Mesenchymal stem cell (in vitro differentiated cells and primary cell): ENCODE data around the gene COL13A1.

Source experiments
- DNase-seq: peaks from one replicate; pipeline ENCODE4 v3.0.0-alpha.2; 2013
- H2AFZ ChIP-seq: one replicate; pipeline ENCODE4 v1.6.1; 2013; ENCODE audit warnings: low read depth, mild to moderate bottlenecking, control low read depth, inconsistent platforms, low read length, moderate library complexity
- H2AK5ac ChIP-seq: 2 replicates; pipeline ENCODE4 v1.6.1; 2013; ENCODE audit warnings: low read length, moderate library complexity, mild to moderate bottlenecking, inconsistent platforms; ENCODE audit not compliant: severe bottlenecking
- H2BK120ac ChIP-seq: one replicate; pipeline ENCODE4 v1.6.1; 2013; ENCODE audit warnings: low read depth, mild to moderate bottlenecking, inconsistent platforms, low read length, moderate library complexity
- H2BK12ac ChIP-seq, 2 experiments: one replicate each; pipeline ENCODE4 v1.6.1; 2013; ENCODE audit warnings: inconsistent platforms in 2 of 2, low read length in 2 of 2, mild to moderate bottlenecking in 2 of 2, moderate library complexity in 2 of 2, control low read depth in 1 of 2
- H2BK15ac ChIP-seq: one replicate; pipeline ENCODE4 v1.6.1; 2013; ENCODE audit warnings: mild to moderate bottlenecking, low read depth, inconsistent platforms; ENCODE audit not compliant: poor library complexity, severe bottlenecking
- H2BK5ac ChIP-seq: 2 replicates; pipeline ENCODE4 v1.6.1; 2013; ENCODE audit warnings: low read depth, mild to moderate bottlenecking, low read length, control low read depth, inconsistent platforms; ENCODE audit not compliant: poor library complexity, severe bottlenecking
- H3K14ac ChIP-seq, 2 experiments: one replicate each; pipeline ENCODE4 v1.6.1; 2013; ENCODE audit warnings: inconsistent platforms in 2 of 2, low read length in 2 of 2, control low read depth in 1 of 2, mild to moderate bottlenecking in 1 of 2, moderate library complexity in 1 of 2
- H3K18ac ChIP-seq, 2 experiments: one replicate each; pipeline ENCODE4 v1.6.1; 2013; ENCODE audit warnings: inconsistent platforms in 2 of 2, low read length in 2 of 2, control low read depth in 1 of 2, low read depth in 1 of 2, mild to moderate bottlenecking in 1 of 2
- H3K23ac ChIP-seq, 2 experiments: one replicate each; pipeline ENCODE4 v1.6.1; 2013; ENCODE audit warnings: inconsistent platforms in 2 of 2, low read length in 2 of 2, mild to moderate bottlenecking in 2 of 2, moderate library complexity in 2 of 2, control low read depth in 1 of 2
- H3K27ac ChIP-seq: 2 replicates; pipeline ENCODE4 v1.5.1; 2013; ENCODE audit warnings: mild to moderate bottlenecking, moderate library complexity, low read length, control low read depth, inconsistent platforms; ENCODE audit not compliant: poor library complexity, severe bottlenecking
- H3K27me3 ChIP-seq, 2 experiments: 2 replicates each; pipeline versions ENCODE4 v1.6.1 to v1.7.0; 2013; ENCODE audit warnings: low read length in 2 of 2, mild to moderate bottlenecking in 2 of 2, moderate library complexity in 2 of 2, control low read depth in 1 of 2, inconsistent platforms in 1 of 2; ENCODE audit not compliant: control insufficient read depth in 1 of 2, insufficient read depth in 1 of 2
- H3K36me3 ChIP-seq, 2 experiments: 2 replicates each; pipeline versions ENCODE4 v1.6.1 to v1.7.0; 2013; ENCODE audit warnings: low read length in 2 of 2, control low read depth in 1 of 2, inconsistent platforms in 1 of 2, low read depth in 1 of 2, mild to moderate bottlenecking in 1 of 2; ENCODE audit not compliant: insufficient read depth in 2 of 2, control insufficient read depth in 1 of 2
- H3K4ac ChIP-seq, 2 experiments: one replicate each; pipeline ENCODE4 v1.6.1; 2013; ENCODE audit warnings: inconsistent platforms in 2 of 2, low read length in 2 of 2, mild to moderate bottlenecking in 2 of 2, moderate library complexity in 2 of 2, control low read depth in 1 of 2, low read depth in 1 of 2
- H3K4me1 ChIP-seq: 2 replicates; pipeline ENCODE4 v1.6.1; 2013; ENCODE audit warnings: low read depth, low read length, control low read depth; ENCODE audit not compliant: control insufficient read depth, insufficient read depth
- H3K4me2 ChIP-seq: 2 replicates; pipeline ENCODE4 v1.6.1; 2013; ENCODE audit warnings: low read length, mild to moderate bottlenecking, inconsistent platforms; ENCODE audit not compliant: poor library complexity, severe bottlenecking
- H3K4me3 ChIP-seq, 2 experiments: 2 replicates each; pipeline versions ENCODE4 v1.5.1 to v1.7.0; 2013; ENCODE audit warnings: low read length in 2 of 2, mild to moderate bottlenecking in 2 of 2, control low read depth in 1 of 2, low read depth in 1 of 2; ENCODE audit not compliant: insufficient read depth in 1 of 2
- H3K79me1 ChIP-seq: replicated peaks from 2 replicates; pipeline ENCODE4 v1.6.1; 2013; ENCODE audit warnings: mild to moderate bottlenecking, control low read depth, low read length, inconsistent platforms; ENCODE audit not compliant: poor library complexity, severe bottlenecking
- H3K9ac ChIP-seq: 2 replicates; pipeline ENCODE4 v1.7.0; 2013; ENCODE audit warnings: mild to moderate bottlenecking, low read length, moderate library complexity
- H3K9me3 ChIP-seq: 2 replicates; pipeline ENCODE4 v1.7.0; 2013; ENCODE audit warnings: mild to moderate bottlenecking, low read length; ENCODE audit not compliant: control insufficient read depth
- H4K8ac ChIP-seq: one replicate; pipeline ENCODE4 v1.6.1; 2013; ENCODE audit warnings: inconsistent platforms, mild to moderate bottlenecking, low read length, moderate library complexity
- H4K91ac ChIP-seq: one replicate; pipeline ENCODE4 v1.6.1; 2013; ENCODE audit warnings: mild to moderate bottlenecking, low read length, inconsistent platforms
- WGBS: methylation state at CpG from one replicate; pipeline ENCODE4 v1.1.7; 2013; ENCODE audit warnings: mixed read lengths; 5-methylcytosine and 5-hydroxymethylcytosine counted together

COL13A1 gene

GRCh38 chr10:69944761-69945160 lies 143.1 kb downstream of the COL13A1 start:
- H3K18ac ChIP-seq, result no peak overlapping the region
- no peak overlapping the region for H2AK5ac ChIP-seq
- H2BK12ac ChIP-seq, result no peak overlapping the region
- peaks cover 65 to 69% of the 10 kb centered on the region in 2 experiments for H3K36me3 ChIP-seq
- H3K9me3 ChIP-seq, result no peaks in the 10 kb centered on the region
- 66% methylated on average over 9 of the region's 10 CpGs for WGBS
- H3K4ac ChIP-seq, result no peak overlapping the region
- H3K27ac ChIP-seq, result no peak overlapping the region
- no peak overlapping the region for H4K91ac ChIP-seq
- no peak for DNase-seq
- no peak overlapping the region for H3K4me2 ChIP-seq
- H3K23ac ChIP-seq, result no peak overlapping the region
- H3K9ac ChIP-seq, result no peak overlapping the region
- H3K27me3 ChIP-seq, result no peaks in the 10 kb centered on the region
- H2BK120ac ChIP-seq, result no peak overlapping the region
- H3K4me3 ChIP-seq, result no peak overlapping the region
- H3K14ac ChIP-seq, result no peak overlapping the region
- no peaks in the 10 kb centered on the region for H3K79me1 ChIP-seq
- H2AFZ ChIP-seq, result no peak overlapping the region
- no peak overlapping the region for H4K8ac ChIP-seq
- no peak overlapping the region for H2BK15ac ChIP-seq
- H2BK5ac ChIP-seq, result no peak overlapping the region
- H3K4me1 ChIP-seq, result peaks cover 1% of the 10 kb centered on the region

GRCh38 chr10:69948261-69948660 lies 146.6 kb downstream of the COL13A1 start:
- H2BK12ac ChIP-seq, result no peak overlapping the region
- no peak overlapping the region for H3K4me3 ChIP-seq
- H3K23ac ChIP-seq, result no peak overlapping the region
- WGBS, result 79% methylated on average over 4 of the region's 4 CpGs
- H2BK120ac ChIP-seq, result no peak overlapping the region
- H2AK5ac ChIP-seq, result no peak overlapping the region
- no peak overlapping the region for H3K14ac ChIP-seq
- H3K9ac ChIP-seq, result no peak overlapping the region
- no peak overlapping the region for H3K4me2 ChIP-seq
- H2BK15ac ChIP-seq, result no peak overlapping the region
- H3K79me1 ChIP-seq, result no peaks in the 10 kb centered on the region
- no peak overlapping the region for H2BK5ac ChIP-seq
- H3K4me1 ChIP-seq, result peaks cover 1% of the 10 kb centered on the region
- H3K9me3 ChIP-seq, result no peaks in the 10 kb centered on the region
- no peak overlapping the region for H3K18ac ChIP-seq
- no peak overlapping the region for H4K8ac ChIP-seq
- no peak overlapping the region for H4K91ac ChIP-seq
- H3K27me3 ChIP-seq, result no peaks in the 10 kb centered on the region
- no peak overlapping the region for H2AFZ ChIP-seq
- no peak overlapping the region for H3K4ac ChIP-seq
- H3K27ac ChIP-seq, result no peak overlapping the region
- peaks cover 48 to 60% of the 10 kb centered on the region in 2 experiments for H3K36me3 ChIP-seq
- no peak for DNase-seq

- Histone ChIP-seq H3K23ac (no peak overlapping the region), H3K79me1 (no peaks in the 10 kb centered on the region), H4K8ac (no peak overlapping the region), H3K9me3 (no peaks in the 10 kb centered on the region), H2AFZ (no peak overlapping the region), H2BK12ac (no peak overlapping the region), H2AK5ac (no peak overlapping the region), H3K4me1 (peaks cover 1% of the 10 kb centered on the region), H2BK5ac (no peak overlapping the region), H2BK15ac (no peak overlapping the region), H3K4me2 (no peak overlapping the region), H2BK120ac (no peak overlapping the region), H3K4me3 (no peak overlapping the region), H3K9ac (no peak overlapping the region), H3K14ac (peak overlapping the region in 1 of 2 experiments; percentile 84), H3K18ac (no peak overlapping the region), H3K27ac (no peak overlapping the region), H3K36me3 (peaks cover 41 to 55% of the 10 kb centered on the region in 2 experiments), H4K91ac (peak overlapping the region; percentile 52), H3K4ac (no peak overlapping the region), H3K27me3 (no peaks in the 10 kb centered on the region)
- WGBS, result 83% methylated on average over 3 of the region's 8 CpGs
- no peak for DNase-seq
These were observed 148.1 kb downstream of the COL13A1 start for GRCh38 chr10:69949770-69950169.

- H4K8ac ChIP-seq, result no peak overlapping the region
These were observed 150.0 kb downstream of the COL13A1 start for GRCh38 chr10:69951658-69952057.

More at GRCh38 chr10:69951658-69952057, 150.0 kb downstream of the COL13A1 start:
- Histone ChIP-seq H3K4me1 (no peaks in the 10 kb centered on the region), H4K91ac (no peak overlapping the region), H3K9ac (no peak overlapping the region), H3K79me1 (no peaks in the 10 kb centered on the region), H3K9me3 (no peaks in the 10 kb centered on the region), H3K4me2 (no peak overlapping the region), H3K4ac (no peak overlapping the region), H2BK120ac (no peak overlapping the region), H2BK15ac (no peak overlapping the region), H3K27me3 (no peaks in the 10 kb centered on the region), H3K14ac (no peak overlapping the region), H2BK12ac (no peak overlapping the region), H2AK5ac (no peak overlapping the region), H3K27ac (no peak overlapping the region), H3K18ac (no peak overlapping the region), H3K36me3 (peaks cover 34 to 51% of the 10 kb centered on the region in 2 experiments), H3K4me3 (no peak overlapping the region), H2BK5ac (no peak overlapping the region), H3K23ac (no peak overlapping the region), H2AFZ (no peak overlapping the region)
- DNase-seq, result no peak
- WGBS, result 93% methylated on average over 3 of the region's 3 CpGs
